ENCODE results near the gene RABIF.
"Not testable (repeated sequence)": the region's sequence is repeated elsewhere in the genome, so short reads cannot be mapped to it uniquely, and the experiment has no call there.

The RABIF gene

DNA sequence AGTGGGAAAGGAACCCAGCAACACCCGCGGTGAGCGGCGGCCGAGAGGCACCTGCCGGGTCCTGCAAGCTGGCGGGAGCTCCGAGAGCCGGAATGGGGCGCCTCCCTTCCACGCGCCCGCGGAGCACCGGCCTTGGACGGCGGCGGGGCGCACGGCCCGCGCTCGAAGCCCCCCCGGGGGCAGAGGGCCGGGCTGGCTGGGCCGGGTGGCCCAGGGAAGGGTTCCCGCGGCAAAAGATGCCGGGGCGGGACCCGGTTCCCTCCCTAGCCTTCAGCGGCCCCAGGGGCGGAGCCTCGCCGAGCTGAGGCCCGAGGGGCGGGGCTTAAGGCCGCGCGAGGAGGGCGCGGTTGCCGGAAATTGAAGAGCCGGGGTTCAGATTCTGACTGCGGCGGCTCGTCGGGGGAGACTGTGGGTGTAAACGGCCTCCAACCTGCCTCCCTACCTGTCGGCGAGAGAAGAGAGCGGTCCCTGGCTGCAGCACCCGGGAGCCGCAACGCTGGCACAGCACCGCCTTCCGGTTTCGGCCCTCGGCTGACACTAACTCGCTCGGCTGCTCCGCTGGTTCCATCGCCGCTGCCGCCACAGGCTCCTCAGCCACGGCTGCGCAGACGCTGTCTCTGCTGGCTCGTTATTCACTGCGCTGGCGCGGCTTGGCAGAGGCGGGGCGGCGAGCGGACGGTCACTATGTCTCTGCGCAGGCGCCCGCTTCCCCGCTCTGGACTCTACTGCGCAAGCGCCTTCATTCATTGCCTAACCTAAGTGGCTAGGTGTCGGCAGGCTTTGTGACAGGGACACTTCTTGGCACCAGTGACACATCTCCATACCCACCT, at the start of gene RABIF:
Gene RABIF (minus strand): TSS at position 619 of the 830 bp plus-strand sequence. CDS start 51 bp downstream, at position 568.
- TF ChIP-seq, protein P1, sequence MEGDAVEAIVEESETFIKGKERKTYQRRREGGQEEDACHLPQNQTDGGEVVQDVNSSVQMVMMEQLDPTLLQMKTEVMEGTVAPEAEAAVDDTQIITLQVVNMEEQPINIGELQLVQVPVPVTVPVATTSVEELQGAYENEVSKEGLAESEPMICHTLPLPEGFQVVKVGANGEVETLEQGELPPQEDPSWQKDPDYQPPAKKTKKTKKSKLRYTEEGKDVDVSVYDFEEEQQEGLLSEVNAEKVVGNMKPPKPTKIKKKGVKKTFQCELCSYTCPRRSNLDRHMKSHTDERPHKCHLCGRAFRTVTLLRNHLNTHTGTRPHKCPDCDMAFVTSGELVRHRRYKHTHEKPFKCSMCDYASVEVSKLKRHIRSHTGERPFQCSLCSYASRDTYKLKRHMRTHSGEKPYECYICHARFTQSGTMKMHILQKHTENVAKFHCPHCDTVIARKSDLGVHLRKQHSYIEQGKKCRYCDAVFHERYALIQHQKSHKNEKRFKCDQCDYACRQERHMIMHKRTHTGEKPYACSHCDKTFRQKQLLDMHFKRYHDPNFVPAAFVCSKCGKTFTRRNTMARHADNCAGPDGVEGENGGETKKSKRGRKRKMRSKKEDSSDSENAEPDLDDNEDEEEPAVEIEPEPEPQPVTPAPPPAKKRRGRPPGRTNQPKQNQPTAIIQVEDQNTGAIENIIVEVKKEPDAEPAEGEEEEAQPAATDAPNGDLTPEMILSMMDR (IDR thresholded peaks at IDR 0.05): peak; percentile 34
- Histone ChIP-seq H3K4me3 (ENCODE audit: low read depth in 1 of 2, low read length in 1 of 2) (peak within 1 kb of the TSS; percentile 95 to 97), H3K36me3 (peaks cover 39% of the 10 kb centered on the region), H3K4me1 (ENCODE audit: control insufficient read depth in 1 of 2, insufficient read depth in 1 of 2, low read depth in 1 of 2, low read length in 1 of 2) (peaks cover 18 to 28% of the 10 kb centered on the region in 2 experiments), H3K9me3 (no peaks in the 10 kb centered on the region), H3K27me3 (no peaks in the 10 kb centered on the region), H3K27ac (peak within 1 kb of the TSS; percentile 99)

DNA sequence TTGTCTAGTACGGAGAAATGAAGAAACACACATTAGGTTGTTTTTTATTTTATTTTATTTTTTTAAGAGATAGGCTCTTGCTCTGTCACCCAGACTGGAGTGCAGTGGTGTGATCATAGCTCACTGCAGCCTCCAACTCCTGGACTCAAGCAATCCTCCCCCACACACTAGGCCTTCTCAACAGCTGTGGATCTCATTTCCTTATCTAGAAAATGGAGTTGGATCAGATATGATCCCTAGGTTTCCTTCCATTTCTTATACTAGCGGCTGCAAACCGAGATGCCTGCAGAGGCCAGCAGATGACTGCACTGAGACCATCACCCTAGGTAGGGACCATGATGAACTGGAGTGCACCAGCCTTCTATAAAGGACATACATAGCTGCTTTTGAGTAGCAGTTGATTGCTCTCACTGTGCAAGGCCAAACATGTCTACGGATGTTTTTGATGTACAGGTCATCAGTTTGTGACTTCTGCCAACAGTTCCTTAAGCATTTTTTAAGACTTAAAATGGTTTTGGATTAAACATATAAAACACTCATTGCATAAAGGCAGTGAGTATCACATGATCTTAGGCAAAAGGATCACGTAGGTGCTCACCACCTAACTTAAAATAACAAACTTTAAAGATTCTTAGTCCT, 49.5 kb upstream of the RABIF start:
- Histone ChIP-seq H3K9me3 (no peaks in the 10 kb centered on the region), H3K27ac (no peak overlapping the region), H3K4me3 (ENCODE audit: low read depth in 1 of 2, low read length in 1 of 2) (no peak overlapping the region), H3K27me3 (no peaks in the 10 kb centered on the region), H3K4me1 (ENCODE audit: control insufficient read depth in 1 of 2, insufficient read depth in 1 of 2, low read depth in 1 of 2, low read length in 1 of 2) (no peaks in the 10 kb centered on the region), H3K36me3 (peaks cover 45% of the 10 kb centered on the region)
- TF ChIP-seq, protein P1 (IDR thresholded peaks at IDR 0.05): no peak

DNA sequence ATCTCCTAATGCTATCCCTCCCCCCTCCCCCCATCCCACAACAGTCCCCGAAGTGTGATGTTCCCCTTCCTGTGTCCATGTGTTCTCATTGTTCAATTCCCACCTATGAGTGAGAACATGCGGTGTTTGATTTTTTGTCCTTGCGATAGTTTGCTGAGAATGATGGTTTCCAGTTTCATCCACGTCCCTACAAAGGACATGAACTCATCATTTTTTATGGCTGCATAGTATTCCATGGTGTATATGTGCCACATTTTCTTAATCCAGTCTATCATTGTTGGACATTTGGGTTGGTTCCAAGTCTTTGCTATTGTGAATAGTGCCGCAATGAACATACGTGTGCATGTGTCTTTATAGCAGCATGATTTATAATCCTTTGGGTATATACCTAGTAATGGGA, 47.5 kb upstream of the RABIF start:
- H3K9me3 ChIP-seq; H3K27ac ChIP-seq; H3K27me3 ChIP-seq; H3K4me1 ChIP-seq (ENCODE audit: control insufficient read depth in 1 of 2, insufficient read depth in 1 of 2, low read depth in 1 of 2, low read length in 1 of 2); H3K4me3 ChIP-seq (ENCODE audit: low read depth in 1 of 2, low read length in 1 of 2): not testable (repeated sequence)
- H3K36me3 ChIP-seq: peaks cover 26% of the 10 kb centered on the region

DNA sequence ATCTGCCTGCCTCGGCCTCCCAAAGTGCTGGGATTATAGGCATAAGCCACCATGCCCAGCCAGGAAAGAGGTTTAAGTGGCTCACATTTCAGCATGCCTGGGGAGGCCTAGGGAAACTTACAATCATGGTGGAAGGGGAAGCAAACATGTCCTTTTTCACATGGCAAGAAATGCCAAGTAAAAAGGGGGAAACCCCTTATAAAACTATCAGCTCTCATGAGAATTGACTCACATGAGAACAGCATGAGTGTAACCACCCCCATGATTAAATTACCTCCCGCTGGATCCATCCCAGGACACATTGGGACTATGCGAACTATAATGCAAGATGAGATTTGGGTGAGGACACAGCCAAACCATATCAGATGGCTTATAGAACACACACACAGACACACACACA, 46.9 kb upstream of the RABIF start:
- Histone ChIP-seq H3K27ac (no peak overlapping the region), H3K27me3 (peaks cover 12% of the 10 kb centered on the region)
- TF ChIP-seq, protein P1 (IDR thresholded peaks at IDR 0.05): no peak

DNA sequence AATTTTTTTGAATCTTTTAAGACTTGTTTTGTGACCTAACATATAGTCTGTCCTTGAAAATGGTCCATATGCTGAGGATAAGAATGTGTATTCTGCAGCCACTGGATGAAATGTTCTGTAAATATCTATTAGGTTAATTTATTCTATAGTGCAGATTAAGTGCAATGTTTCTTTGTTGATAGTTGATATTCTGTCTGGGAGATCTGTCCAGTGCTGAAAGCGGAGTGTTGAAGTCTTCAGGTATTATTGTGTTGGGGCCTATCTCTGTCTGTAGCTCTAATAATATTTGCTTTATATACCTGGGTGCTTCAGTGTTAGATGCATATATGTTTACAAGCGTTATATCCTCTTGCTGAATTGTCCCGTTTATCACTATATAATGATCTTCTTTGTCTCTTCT, 45.8 kb upstream of the RABIF start:
- Histone ChIP-seq H3K9me3 (no peaks in the 10 kb centered on the region), H3K27me3 (peaks cover 19% of the 10 kb centered on the region), H3K4me3 (ENCODE audit: low read depth in 1 of 2, low read length in 1 of 2) (no peak overlapping the region), H3K36me3 (peaks cover 9% of the 10 kb centered on the region), H3K4me1 (ENCODE audit: control insufficient read depth in 1 of 2, insufficient read depth in 1 of 2, low read depth in 1 of 2, low read length in 1 of 2) (no peaks in the 10 kb centered on the region), H3K27ac (no peak overlapping the region)
- TF ChIP-seq, protein P1 (IDR thresholded peaks at IDR 0.05): no peak

More for the DNA sequence above, 46.9 kb upstream of the RABIF start:
- Histone ChIP-seq H3K4me1 (ENCODE audit: control insufficient read depth in 1 of 2, insufficient read depth in 1 of 2, low read depth in 1 of 2, low read length in 1 of 2) (no peaks in the 10 kb centered on the region), H3K9me3 (no peaks in the 10 kb centered on the region), H3K4me3 (ENCODE audit: low read depth in 1 of 2, low read length in 1 of 2) (no peak overlapping the region), H3K36me3 (peaks cover 20% of the 10 kb centered on the region)

DNA sequence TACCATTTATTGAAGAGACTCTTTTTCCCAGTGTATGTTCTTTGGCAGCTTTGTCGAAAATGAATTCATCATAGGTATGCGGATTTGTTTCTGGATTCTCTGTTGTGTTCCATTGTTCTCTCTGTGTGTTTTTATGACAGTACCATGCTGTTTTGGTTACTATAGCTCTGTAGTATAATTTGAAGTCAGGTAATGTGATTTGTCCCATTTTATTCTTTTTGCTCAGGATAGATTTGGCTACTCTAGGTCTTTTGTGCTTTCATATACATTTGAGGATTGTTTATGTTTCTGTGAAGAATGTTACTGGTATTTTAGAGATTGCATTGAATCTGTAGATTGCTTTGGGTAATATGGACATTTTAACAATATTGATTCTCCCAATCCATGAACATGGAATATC, 43.5 kb upstream of the RABIF start:
- Histone ChIP-seq H3K4me3 (ENCODE audit: low read depth in 1 of 2, low read length in 1 of 2) (no peak overlapping the region), H3K4me1 (ENCODE audit: control insufficient read depth in 1 of 2, insufficient read depth in 1 of 2, low read depth in 1 of 2, low read length in 1 of 2) (peaks cover 0 to 3% of the 10 kb centered on the region in 2 experiments), H3K36me3 (no peaks in the 10 kb centered on the region), H3K27me3 (peaks cover 19% of the 10 kb centered on the region), H3K27ac (no peak overlapping the region), H3K9me3 (no peaks in the 10 kb centered on the region)
- TF ChIP-seq, protein P1 (IDR thresholded peaks at IDR 0.05): no peak
